Vagina (tissue), 2 donors: ENCODE results near the gene SAA2. TPM values are rescaled to one million over a fixed set of nuclear protein-coding genes. Genes with fewer than 3 reads are reported as not detected.
"Not testable (repeated sequence)": the region's sequence is repeated elsewhere in the genome, so short reads cannot be mapped to it uniquely, and the experiment has no call there.

Experiments used
- DNase-seq, 2 donors: peaks; one replicate each; pipeline ENCODE4 v3.0.0-alpha.2; 2017; ENCODE audit errors: extremely low spot score in 2 of 2
- H3K27ac ChIP-seq: fragments of 200-600 bp; sonication (generic); one replicate; pipeline ENCODE4 v1.5.1; 2019
- H3K27me3 ChIP-seq: fragments of 200-600 bp; sonication (generic); one replicate; pipeline ENCODE4 v1.5.1; 2019
- H3K36me3 ChIP-seq, 2 donors: fragments of 200-600 bp; sonication (generic); one replicate each; pipeline ENCODE4 v1.5.1; 2017 to 2019
- H3K4me1 ChIP-seq: fragments of 200-600 bp; sonication (generic); one replicate; pipeline ENCODE4 v1.5.1; 2019
- H3K4me3 ChIP-seq, 2 donors: fragments of 200-600 bp; sonication (generic); 1 replicate in 1 of 2; 2 replicates in 1 of 2; pipeline ENCODE4 v1.5.1; 2016 to 2019
- H3K9me3 ChIP-seq: fragments of 200-600 bp; sonication (generic); one replicate; pipeline ENCODE4 v1.5.1; 2019
- POLR2A ChIP-seq, 2 donors: fragments of 450-650 bp; IDR thresholded peaks; one replicate each; pipeline ENCODE4 v1.6.1; 2017; ENCODE audit warnings: antibody characterized with exemption in 2 of 2, mild to moderate bottlenecking in 2 of 2, moderate library complexity in 2 of 2
- POLR2AphosphoS5 ChIP-seq, 2 donors: sonication (generic); formaldehyde crosslinking; IDR thresholded peaks; one replicate each; pipeline ENCODE4 v1.9.0; 2017; ENCODE audit warnings: antibody characterized with exemption in 2 of 2, mild to moderate bottlenecking in 2 of 2, low read depth in 1 of 2; ENCODE audit not compliant: insufficient read depth in 1 of 2
- intact Hi-C: fragments of 100-400 bp; cut with DNase I; formaldehyde crosslinking; loops from one replicate; pipeline ENCODE4 v1.15.1; 2023
- total RNA-seq: library from RNA; depleted of rRNA; stranded (reverse); fragments of >200 nt; gene quantifications from one replicate; pipeline ENCODE4 v1.2.3, GENCODE V29; 2016
- TF ChIP-seq, protein P1 (sequence below), 3 experiments: fragments of 450-650 bp in 2 of 3; fragments of 200-600 bp in 1 of 3; sonication (generic) in 1 of 3; IDR thresholded peaks; one replicate each; pipeline ENCODE4 v1.5.1; 2017 to 2019; ENCODE audit warnings: antibody characterized with exemption in 3 of 3, mild to moderate bottlenecking in 2 of 3, moderate library complexity in 2 of 3

The SAA2 gene
- total RNA-seq, 1 donor from 2014 or later, result 19.4 TPM

- Histone ChIP-seq H3K27me3 (no peaks in the 10 kb centered on the region), H3K4me3 (no peak overlapping the region), H3K36me3 (no peaks in the 10 kb centered on the region), H3K9me3 (no peaks in the 10 kb centered on the region), H3K4me1 (no peaks in the 10 kb centered on the region), H3K27ac (no peak overlapping the region)
- intact Hi-C loops, result no loop called here
- TF ChIP-seq, protein P1, sequence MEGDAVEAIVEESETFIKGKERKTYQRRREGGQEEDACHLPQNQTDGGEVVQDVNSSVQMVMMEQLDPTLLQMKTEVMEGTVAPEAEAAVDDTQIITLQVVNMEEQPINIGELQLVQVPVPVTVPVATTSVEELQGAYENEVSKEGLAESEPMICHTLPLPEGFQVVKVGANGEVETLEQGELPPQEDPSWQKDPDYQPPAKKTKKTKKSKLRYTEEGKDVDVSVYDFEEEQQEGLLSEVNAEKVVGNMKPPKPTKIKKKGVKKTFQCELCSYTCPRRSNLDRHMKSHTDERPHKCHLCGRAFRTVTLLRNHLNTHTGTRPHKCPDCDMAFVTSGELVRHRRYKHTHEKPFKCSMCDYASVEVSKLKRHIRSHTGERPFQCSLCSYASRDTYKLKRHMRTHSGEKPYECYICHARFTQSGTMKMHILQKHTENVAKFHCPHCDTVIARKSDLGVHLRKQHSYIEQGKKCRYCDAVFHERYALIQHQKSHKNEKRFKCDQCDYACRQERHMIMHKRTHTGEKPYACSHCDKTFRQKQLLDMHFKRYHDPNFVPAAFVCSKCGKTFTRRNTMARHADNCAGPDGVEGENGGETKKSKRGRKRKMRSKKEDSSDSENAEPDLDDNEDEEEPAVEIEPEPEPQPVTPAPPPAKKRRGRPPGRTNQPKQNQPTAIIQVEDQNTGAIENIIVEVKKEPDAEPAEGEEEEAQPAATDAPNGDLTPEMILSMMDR (IDR thresholded peaks at IDR 0.05), result no peak
- DNase-seq, result no peak
Observed at GRCh38 chr11:18264035-18264434, 15.6 kb upstream of the SAA2 start.

DNA sequence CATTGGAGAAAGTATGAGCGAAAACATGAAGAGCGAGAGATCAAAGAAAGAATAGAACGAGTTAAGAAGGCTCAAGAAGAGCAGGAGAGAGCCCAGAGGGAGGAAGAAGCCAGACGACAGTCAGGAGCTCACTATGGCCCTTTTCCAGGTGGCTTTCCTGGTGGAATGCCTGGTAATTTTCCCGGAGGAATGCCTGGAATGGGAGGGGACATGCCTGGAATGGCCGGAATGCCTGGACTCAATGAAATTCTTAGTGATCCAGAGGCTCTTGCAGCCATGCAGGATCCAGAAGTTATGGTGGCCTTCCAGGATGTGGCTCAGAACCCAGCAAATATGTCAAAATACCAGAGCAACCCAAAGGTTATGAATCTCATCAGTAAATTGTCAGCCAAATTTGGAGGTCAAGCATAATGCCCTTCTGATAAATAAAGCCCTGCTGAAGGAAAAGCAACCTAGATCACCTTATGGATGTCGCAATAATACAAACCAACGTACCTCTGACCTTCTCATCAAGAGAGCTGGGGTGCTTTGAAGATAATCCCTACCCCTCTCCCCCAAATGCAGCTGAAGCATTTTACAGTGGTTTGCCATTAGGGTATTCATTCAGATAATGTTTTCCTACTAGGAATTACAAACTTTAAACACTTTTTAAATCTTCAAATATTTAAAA, 14.3 kb upstream of the SAA2 start:
- H3K27me3 ChIP-seq, H3K4me1 ChIP-seq, H3K27ac ChIP-seq, H3K4me3 ChIP-seq, intact Hi-C loops, H3K36me3 ChIP-seq, H3K9me3 ChIP-seq: not testable (repeated sequence)
- DNase-seq, result peak in 1 of 2 donors; percentile 18

- Histone ChIP-seq H3K27me3 (no peaks in the 10 kb centered on the region), H3K4me1 (no peaks in the 10 kb centered on the region), H3K27ac (no peak overlapping the region), H3K4me3 (no peak overlapping the region), H3K9me3 (no peaks in the 10 kb centered on the region), H3K36me3 (no peaks in the 10 kb centered on the region)
- TF ChIP-seq POLR2AphosphoS5 (IDR thresholded peaks at IDR 0.05; ENCODE audit: insufficient read depth in 1 of 2, low read depth in 1 of 2) (no peak), POLR2A (IDR thresholded peaks at IDR 0.05) (no peak)
- TF ChIP-seq, protein P1 (IDR thresholded peaks at IDR 0.05), result no peak
- DNase-seq, result no peak
- intact Hi-C loops, result no loop called here
Observed at GRCh38 chr11:18261721-18262120, 13.3 kb upstream of the SAA2 start.

GRCh38 chr11:18259259-18259658, 10.8 kb upstream of the SAA2 start:
- Histone ChIP-seq H3K27ac (no peak overlapping the region), H3K4me1 (no peaks in the 10 kb centered on the region), H3K4me3 (no peak overlapping the region), H3K9me3 (no peaks in the 10 kb centered on the region), H3K27me3 (no peaks in the 10 kb centered on the region), H3K36me3 (no peaks in the 10 kb centered on the region)
- intact Hi-C loops, result no loop called here
- DNase-seq, result no peak
- TF ChIP-seq POLR2A (IDR thresholded peaks at IDR 0.05) (no peak), POLR2AphosphoS5 (IDR thresholded peaks at IDR 0.05; ENCODE audit: insufficient read depth in 1 of 2, low read depth in 1 of 2) (no peak)
- TF ChIP-seq, protein P1 (IDR thresholded peaks at IDR 0.05), result no peak

- no peak for TF ChIP-seq POLR2AphosphoS5 (IDR thresholded peaks at IDR 0.05; ENCODE audit: insufficient read depth in 1 of 2, low read depth in 1 of 2)
- TF ChIP-seq, protein P1 (IDR thresholded peaks at IDR 0.05), result no peak
- TF ChIP-seq POLR2A (IDR thresholded peaks at IDR 0.05), result no peak
- H3K27me3 ChIP-seq, result no peaks in the 10 kb centered on the region
- H3K9me3 ChIP-seq, result no peaks in the 10 kb centered on the region
- intact Hi-C loops, result no loop called here
- no peaks in the 10 kb centered on the region for H3K4me1 ChIP-seq
- H3K36me3 ChIP-seq, result no peaks in the 10 kb centered on the region
- H3K27ac ChIP-seq, result no peak overlapping the region
- DNase-seq, result no peak
- H3K4me3 ChIP-seq, result no peak overlapping the region
Observed at GRCh38 chr11:18254781-18255361, 6.4 kb upstream of the SAA2 start.
